Lower lobe of right lung (tissue), 2 donors: ENCODE measurements around the gene ADGRB3. TPM values are rescaled to one million over a fixed set of nuclear protein-coding genes. Genes with fewer than 3 reads are reported as not detected.

ENCODE experiments used
- ATAC-seq, 2 donors: fragments of 200-7000 bp; cut with Tn5 transposase; one replicate each; pipeline ENCODE4 v1.9.1; 2020 to 2022; ENCODE audit warnings: mild to moderate bottlenecking in 2 of 2, moderate library complexity in 2 of 2
- DNase-seq: peaks from one replicate; pipeline ENCODE4 v3.0.0-alpha.2; 2020
- H3K27ac ChIP-seq: fragments of 200-600 bp; one replicate; pipeline ENCODE4 v1.8.0; 2022
- H3K27me3 ChIP-seq: fragments of 200-600 bp; one replicate; pipeline ENCODE4 v1.8.0; 2022; ENCODE audit warnings: low read depth
- H3K36me3 ChIP-seq: fragments of 200-600 bp; one replicate; pipeline ENCODE4 v1.8.0; 2022; ENCODE audit warnings: mild to moderate bottlenecking
- H3K4me1 ChIP-seq: fragments of 200-600 bp; one replicate; pipeline ENCODE4 v1.8.0; 2022
- H3K4me3 ChIP-seq: fragments of 200-600 bp; one replicate; pipeline ENCODE4 v1.8.0; 2022; ENCODE audit warnings: mild to moderate bottlenecking
- H3K9me3 ChIP-seq: fragments of 200-600 bp; one replicate; pipeline ENCODE4 v1.8.0; 2022
- CTCF ChIP-seq: fragments of 200-600 bp; IDR thresholded peaks from one replicate; pipeline ENCODE4 v1.8.0; 2022; ENCODE audit warnings: antibody characterized with exemption, mild to moderate bottlenecking
- intact Hi-C: fragments of 100-400 bp; cut with DNase I; formaldehyde crosslinking; loops from one replicate; pipeline ENCODE4 v1.11.0; 2022
- total RNA-seq: library from RNA; stranded (reverse); fragmentation: NEBNext Ultra II Directional; extraction: Animal tissue kit (Norgen Biotek cat#: 25700); gene quantifications from one replicate; pipeline ENCODE4 v1.2.1, GENCODE V29; 2021
- donor health status: DM: no; HTN: yes; CAD: no; lungs with severe emphysema.

The ADGRB3 gene
- total RNA-seq, 1 donor from 2014 or later: 2.3 TPM

GRCh38 chr6:68722891-68723527 lies 87.9 kb downstream of the ADGRB3 start:
- no peak for TF ChIP-seq CTCF
- H3K27me3 ChIP-seq: no peaks in the 10 kb centered on the region
- no peaks in the 10 kb centered on the region for H3K4me1 ChIP-seq
- H3K36me3 ChIP-seq: no peaks in the 10 kb centered on the region
- ATAC-seq (no peak), DNase-seq (no peak)
- no peaks in the 10 kb centered on the region for H3K9me3 ChIP-seq
- H3K4me3 ChIP-seq: no peak overlapping the region
- no peak overlapping the region for H3K27ac ChIP-seq
- intact Hi-C loops: no loop called here

DNA sequence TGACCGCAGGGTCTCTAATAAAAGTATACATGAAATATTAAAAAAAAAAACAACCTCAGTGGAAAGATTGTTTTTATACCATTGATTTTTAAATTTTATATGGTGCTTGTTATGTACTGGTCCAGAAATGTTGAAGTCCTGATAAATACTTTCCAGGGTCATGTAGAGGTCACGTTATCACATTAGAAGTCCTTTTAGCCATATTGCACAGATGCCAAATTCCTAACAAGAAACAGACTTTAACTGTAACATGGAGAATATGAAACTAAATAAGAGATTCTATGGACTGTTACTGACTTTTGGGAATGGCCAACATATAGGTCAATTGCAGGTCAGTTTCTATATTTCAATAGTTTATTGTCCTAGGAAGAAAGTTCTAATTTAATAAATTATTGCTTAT lies 89.0 kb downstream of the ADGRB3 start:
- intact Hi-C loops: no loop called here
- H3K27ac ChIP-seq: no peak overlapping the region
- no peak overlapping the region for H3K4me3 ChIP-seq
- no peak for TF ChIP-seq CTCF
- H3K4me1 ChIP-seq: no peaks in the 10 kb centered on the region
- DNase-seq: no peak
- H3K9me3 ChIP-seq: no peaks in the 10 kb centered on the region
- H3K27me3 ChIP-seq: no peaks in the 10 kb centered on the region
- no peak for ATAC-seq
- no peaks in the 10 kb centered on the region for H3K36me3 ChIP-seq

DNA sequence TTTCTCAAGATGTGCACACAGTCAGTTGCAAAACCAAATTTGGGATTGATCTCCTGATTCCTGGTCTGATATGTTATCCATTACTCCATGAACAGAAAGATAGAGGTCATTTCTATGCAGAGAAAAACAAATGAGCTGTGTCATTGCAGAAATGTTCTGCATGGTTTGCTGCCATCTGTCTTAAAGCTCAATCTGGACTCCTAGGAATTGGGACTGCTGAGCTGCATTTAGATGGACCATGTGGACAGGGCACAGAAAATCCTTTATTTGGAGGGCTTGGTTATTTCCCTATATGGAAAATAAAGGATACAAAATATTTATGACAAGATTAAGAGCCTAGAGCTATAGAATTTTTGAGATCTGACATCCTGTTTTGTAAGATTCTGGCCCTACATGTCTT lies 91.3 kb downstream of the ADGRB3 start:
- no peak for DNase-seq
- Histone ChIP-seq H3K9me3 (no peaks in the 10 kb centered on the region), H3K27me3 (no peaks in the 10 kb centered on the region), H3K4me1 (no peaks in the 10 kb centered on the region), H3K4me3 (no peak overlapping the region), H3K36me3 (no peaks in the 10 kb centered on the region), H3K27ac (no peak overlapping the region)
- ATAC-seq: no peak
- no peak for TF ChIP-seq CTCF
- intact Hi-C loops: no loop called here

DNA sequence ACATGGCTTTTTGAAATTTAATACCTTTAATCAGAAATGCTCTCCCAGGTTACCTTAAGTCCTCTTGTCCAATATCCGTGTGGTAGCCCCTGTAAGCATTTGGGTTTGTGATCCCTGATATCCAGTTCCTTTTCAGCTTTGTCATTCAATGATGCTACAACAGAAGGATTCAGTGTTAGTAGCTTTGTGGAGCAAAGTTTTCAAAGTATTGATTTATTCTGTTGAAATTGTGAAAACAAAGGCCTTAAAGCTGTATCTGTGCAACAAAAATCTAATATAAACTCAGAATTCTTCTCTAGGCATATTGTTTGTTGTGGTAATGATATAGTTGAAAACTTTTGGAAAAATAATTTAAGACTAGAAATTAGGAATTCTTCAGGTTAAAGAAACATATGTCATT lies 91.9 kb downstream of the ADGRB3 start:
- H3K4me3 ChIP-seq: no peak overlapping the region
- intact Hi-C loops: no loop called here
- H3K4me1 ChIP-seq: no peaks in the 10 kb centered on the region
- no peak overlapping the region for H3K27ac ChIP-seq
- no peaks in the 10 kb centered on the region for H3K36me3 ChIP-seq
- no peak for DNase-seq
- H3K27me3 ChIP-seq: no peaks in the 10 kb centered on the region
- no peak for ATAC-seq
- TF ChIP-seq CTCF: no peak
- H3K9me3 ChIP-seq: no peaks in the 10 kb centered on the region

GRCh38 chr6:68727699-68728098 lies 92.6 kb downstream of the ADGRB3 start:
- no peak for ATAC-seq
- TF ChIP-seq CTCF: no peak
- Histone ChIP-seq H3K36me3 (no peaks in the 10 kb centered on the region), H3K27ac (no peak overlapping the region), H3K4me1 (no peaks in the 10 kb centered on the region), H3K27me3 (no peaks in the 10 kb centered on the region), H3K9me3 (no peaks in the 10 kb centered on the region), H3K4me3 (no peak overlapping the region)
- DNase-seq: no peak
- intact Hi-C loops: no loop called here
